Spinal cord (tissue), 10 donors: Measurements from ENCODE around the gene GAS6. TPM values are rescaled to one million over a fixed set of nuclear protein-coding genes. Genes with fewer than 3 reads are reported as not detected.
"Not testable (repeated sequence)": the region's sequence is repeated elsewhere in the genome, so short reads cannot be mapped to it uniquely, and the experiment has no call there.

Source experiments
- DNase-seq, 6 donors: peaks; one replicate each; pipeline versions ENCODE4 v3.0.0 to v3.0.0-alpha.2; 2013 to 2015; ENCODE audit warnings: low spot score in 6 of 6, low read depth in 4 of 6
- H3K27ac ChIP-seq: one replicate; pipeline ENCODE4 v1.5.1; 2013; ENCODE audit warnings: low read depth, low read length, control low read depth
- H3K27me3 ChIP-seq: one replicate; pipeline ENCODE4 v1.6.1; 2013; ENCODE audit warnings: low read length; ENCODE audit not compliant: control insufficient read depth, insufficient read depth
- H3K36me3 ChIP-seq: one replicate; pipeline ENCODE4 v1.6.1; 2013; ENCODE audit warnings: low read length; ENCODE audit not compliant: control insufficient read depth, insufficient read depth
- H3K4me1 ChIP-seq: one replicate; pipeline ENCODE4 v1.6.1; 2013; ENCODE audit warnings: low read length; ENCODE audit not compliant: control insufficient read depth, insufficient read depth
- H3K4me3 ChIP-seq: one replicate; pipeline ENCODE4 v1.5.1; 2013; ENCODE audit warnings: low read depth, low read length, control low read depth
- H3K9me3 ChIP-seq: one replicate; pipeline ENCODE4 v1.6.1; 2013; ENCODE audit warnings: low read length; ENCODE audit not compliant: control insufficient read depth, insufficient read depth
- WGBS: methylation state at CpG from one replicate; pipeline ENCODE4 v1.1.5; 2013; ENCODE audit warnings: missing lambda C conversion rate; ENCODE audit not compliant: insufficient coverage; 5-methylcytosine and 5-hydroxymethylcytosine counted together
- long read RNA-seq, 4 donors: transcript quantifications; one replicate each; lab custom pipeline, GENCODE V29; 2026
- polyA plus RNA-seq, 2 donors: library from polyadenylated mRNA; unstranded; fragments of 120-200 nt; gene quantifications; one replicate each; pipeline ENCODE4 v1.2.1, GENCODE V29; 2013; ENCODE audit not compliant: insufficient read length in 2 of 2
- total RNA-seq, 2 donors: library from RNA; depleted of rRNA in 1 of 2; stranded (reverse); fragments of 120-200 nt in 1 of 2; fragments of >200 nt in 1 of 2; gene quantifications; one replicate each; pipeline versions ENCODE4 v1.2.3 to v1.2.4, GENCODE V29; 2013 to 2014
- donor health status: healthy.

Gene GAS6
- 10 to 100 TPM; 41.4 to 62.8 TPM for total RNA-seq
- 10 to 100 TPM; 67.6 to 81.4 TPM for polyA plus RNA-seq
- long read RNA-seq, donor 1, transcript GAS6-204 (1 exons, 2,646 nt), result major isoform, 24 of 40 reads
- long read RNA-seq, donor 1, transcript GAS6-201 (15 exons, 2,490 nt), result minor isoform, 13 of 40 reads
- long read RNA-seq, donor 1, partial matches to known transcripts, result 0 of 40 reads
- long read RNA-seq, donor 1, other reads (novel, unspliced or antisense), result 0 of 40 reads
- long read RNA-seq, donor 2, partial matches to known transcripts, result 0 of 7 reads
- long read RNA-seq, donor 2, other reads (novel, unspliced or antisense), result 0 of 7 reads
- long read RNA-seq, donor 3, transcript GAS6-204 (1 exons, 2,646 nt), result major isoform, 7 of 11 reads
- long read RNA-seq, donor 3, partial matches to known transcripts, result 0 of 11 reads
- long read RNA-seq, donor 3, other reads (novel, unspliced or antisense), result 0 of 11 reads
- long read RNA-seq, donor 4, transcript GAS6-204 (1 exons, 2,646 nt), result major isoform, 9 of 14 reads
- long read RNA-seq, donor 4, transcript GAS6-201 (15 exons, 2,490 nt), result minor isoform, 5 of 14 reads
- long read RNA-seq, donor 4, partial matches to known transcripts, result 0 of 14 reads
- long read RNA-seq, donor 4, other reads (novel, unspliced or antisense), result 0 of 14 reads

GRCh38 chr13:113863524-113864272, at the start of gene GAS6:
Gene GAS6 (minus strand): TSS chr13:113864076. CDS start chr13:113863920, 156 bp downstream.
- Histone ChIP-seq H3K27ac (peak within 1 kb of the TSS; percentile 12), H3K9me3 (no peaks in the 10 kb centered on the region), H3K36me3 (peaks cover 14% of the 10 kb centered on the region), H3K27me3 (peaks cover 9% of the 10 kb centered on the region), H3K4me3 (peak within 1 kb of the TSS; percentile 50), H3K4me1 (peaks cover 37% of the 10 kb centered on the region)
- under 1% methylated on average over 110 of the region's 116 CpGs for WGBS
- DNase-seq, result peak in 2 of 6 donors; percentile 68 to 76

GRCh38 chr13:113913408-113913807, 49.5 kb upstream of the GAS6 start:
- not testable (repeated sequence) for H3K9me3 ChIP-seq, H3K4me1 ChIP-seq, H3K27ac ChIP-seq, H3K27me3 ChIP-seq, H3K4me3 ChIP-seq, H3K36me3 ChIP-seq, DNase-seq
- 92% methylated on average over 3 of the region's 8 CpGs for WGBS

- Histone ChIP-seq H3K4me1 (peaks cover 6% of the 10 kb centered on the region), H3K9me3 (no peaks in the 10 kb centered on the region), H3K27me3 (no peaks in the 10 kb centered on the region), H3K4me3 (no peak overlapping the region), H3K36me3 (no peaks in the 10 kb centered on the region), H3K27ac (no peak overlapping the region)
- no CpG with 5 or more reads among the region's 3 CpGs for WGBS
- DNase-seq, result no peak
These were observed 48.7 kb upstream of the GAS6 start for GRCh38 chr13:113912596-113912995.

- Histone ChIP-seq H3K36me3 (no peaks in the 10 kb centered on the region), H3K27me3 (no peaks in the 10 kb centered on the region), H3K4me1 (peaks cover 10% of the 10 kb centered on the region), H3K9me3 (no peaks in the 10 kb centered on the region), H3K27ac (no peak overlapping the region), H3K4me3 (no peak overlapping the region)
- peak in 1 of 6 donors; percentile 57 for DNase-seq
- 76% methylated on average over 11 of the region's 17 CpGs for WGBS
These were observed 44.0 kb upstream of the GAS6 start for GRCh38 chr13:113907635-113908617.

GRCh38 chr13:113906571-113906970, 42.7 kb upstream of the GAS6 start:
- DNase-seq, result peak in 2 of 6 donors; percentile 40 to 79
- H3K27ac ChIP-seq, result no peak overlapping the region
- no peak overlapping the region for H3K4me3 ChIP-seq
- 61% methylated on average over 4 of the region's 4 CpGs for WGBS
- H3K9me3 ChIP-seq, result no peaks in the 10 kb centered on the region
- peaks cover 10% of the 10 kb centered on the region for H3K4me1 ChIP-seq
- H3K27me3 ChIP-seq, result no peaks in the 10 kb centered on the region
- H3K36me3 ChIP-seq, result no peaks in the 10 kb centered on the region

- no CpG with 5 or more reads among the region's 8 CpGs for WGBS
- Histone ChIP-seq H3K27ac (no peak overlapping the region), H3K9me3 (no peaks in the 10 kb centered on the region), H3K4me1 (peaks cover 10% of the 10 kb centered on the region), H3K4me3 (no peak overlapping the region), H3K36me3 (no peaks in the 10 kb centered on the region), H3K27me3 (no peaks in the 10 kb centered on the region)
- no peak for DNase-seq
These were observed 42.1 kb upstream of the GAS6 start for GRCh38 chr13:113905942-113906341.

- Histone ChIP-seq H3K4me1 (peaks cover 10% of the 10 kb centered on the region), H3K27me3 (no peaks in the 10 kb centered on the region), H3K4me3 (no peak overlapping the region), H3K36me3 (no peaks in the 10 kb centered on the region), H3K9me3 (no peaks in the 10 kb centered on the region), H3K27ac (no peak overlapping the region)
- DNase-seq, result no peak
- WGBS, result 91% methylated on average over 7 of the region's 9 CpGs
These were observed 41.1 kb upstream of the GAS6 start for GRCh38 chr13:113905018-113905417.

GRCh38 chr13:113904411-113904810, 40.5 kb upstream of the GAS6 start:
- H3K4me3 ChIP-seq, result no peak overlapping the region
- peak in 1 of 6 donors; percentile 37 for DNase-seq
- H3K36me3 ChIP-seq, result no peaks in the 10 kb centered on the region
- no peaks in the 10 kb centered on the region for H3K27me3 ChIP-seq
- H3K27ac ChIP-seq, result no peak overlapping the region
- H3K9me3 ChIP-seq, result no peaks in the 10 kb centered on the region
- H3K4me1 ChIP-seq, result peaks cover 10% of the 10 kb centered on the region
- WGBS, result 61% methylated on average over 6 of the region's 8 CpGs

GRCh38 chr13:113903912-113904311, 40.0 kb upstream of the GAS6 start:
- Histone ChIP-seq H3K4me3 (no peak overlapping the region), H3K27ac (no peak overlapping the region), H3K4me1 (peaks cover 10% of the 10 kb centered on the region), H3K27me3 (no peaks in the 10 kb centered on the region), H3K36me3 (no peaks in the 10 kb centered on the region), H3K9me3 (no peaks in the 10 kb centered on the region)
- 49% methylated on average over 3 of the region's 9 CpGs for WGBS
- no peak for DNase-seq
